Stimulated activated memory B cell treated with anti-CD40 and anti-IgM and Interleukin-4, amounts not matched to agents 10 μg/mL and 1 μg/mL and 100 μg/mL, for 72 hours (primary cell): ENCODE measurements around the gene SSNA1.

Experiments used
- ATAC-seq: fragments of 150-1000 bp; cut with Tn5 transposase; 2 replicates; pipeline ENCODE4 v1.10.0; 2021
- H3K27ac Mint-ChIP-seq: one replicate; pipeline ENCODE4 v1.8.0; 2022; ENCODE audit warnings: mild to moderate bottlenecking, mixed read lengths
- H3K27me3 Mint-ChIP-seq: one replicate; pipeline ENCODE4 v1.8.0; 2022; ENCODE audit warnings: mixed read lengths
- H3K36me3 Mint-ChIP-seq: one replicate; pipeline ENCODE4 v1.8.0; 2022; ENCODE audit warnings: mixed read lengths
- H3K4me1 Mint-ChIP-seq: one replicate; pipeline ENCODE4 v1.8.0; 2022; ENCODE audit warnings: mixed read lengths
- H3K4me3 Mint-ChIP-seq: one replicate; pipeline ENCODE4 v1.8.0; 2022; ENCODE audit warnings: mild to moderate bottlenecking, moderate library complexity, mixed read lengths
- H3K9me3 Mint-ChIP-seq: one replicate; pipeline ENCODE4 v1.8.0; 2022; ENCODE audit warnings: mixed read lengths

The SSNA1 gene

DNA sequence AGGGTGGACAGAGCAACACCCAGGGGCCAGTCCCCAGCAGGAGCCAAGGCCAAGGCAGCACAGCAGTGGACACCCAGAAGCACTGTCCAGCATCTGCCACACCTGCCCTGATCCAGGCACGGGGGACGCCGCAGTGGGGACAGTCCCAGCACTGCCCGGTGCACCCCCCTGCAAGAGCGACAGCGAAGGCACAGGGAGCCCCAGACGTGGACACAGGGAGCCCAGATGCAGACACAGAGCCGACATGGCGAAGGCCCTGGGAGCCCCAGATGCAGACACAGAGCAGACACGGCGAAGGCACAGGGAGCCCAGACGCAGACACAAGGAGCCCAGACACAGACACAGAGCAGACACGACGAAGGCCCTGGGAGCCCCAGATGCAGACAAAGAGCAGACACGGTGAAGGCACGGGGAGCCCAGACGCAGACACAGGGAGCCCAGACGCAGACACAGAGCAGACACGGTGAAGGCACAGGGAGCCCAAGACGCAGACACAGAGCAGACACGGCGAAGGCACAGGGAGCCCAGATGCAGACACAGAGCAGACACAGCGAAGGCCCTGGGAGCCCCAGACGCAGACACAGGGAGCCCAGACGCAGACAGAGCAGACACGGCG lies 4.4 kb upstream of the SSNA1 start:
- Mint-ChIP-seq H3K36me3 (peaks cover 45% of the 10 kb centered on the region), H3K9me3 (no peaks in the 10 kb centered on the region), H3K27ac (no peak overlapping the region), H3K4me1 (peaks cover 39% of the 10 kb centered on the region), H3K27me3 (no peaks in the 10 kb centered on the region), H3K4me3 (no peak overlapping the region)
- ATAC-seq: no peak

- Mint-ChIP-seq H3K4me1 (peaks cover 47% of the 10 kb centered on the region), H3K36me3 (peaks cover 35% of the 10 kb centered on the region), H3K27me3 (no peaks in the 10 kb centered on the region), H3K27ac (no peak overlapping the region), H3K4me3 (no peak overlapping the region), H3K9me3 (no peaks in the 10 kb centered on the region)
- no peak for ATAC-seq
These were observed 3.4 kb upstream of the SSNA1 start for GRCh38 chr9:137184881-137185660.

DNA sequence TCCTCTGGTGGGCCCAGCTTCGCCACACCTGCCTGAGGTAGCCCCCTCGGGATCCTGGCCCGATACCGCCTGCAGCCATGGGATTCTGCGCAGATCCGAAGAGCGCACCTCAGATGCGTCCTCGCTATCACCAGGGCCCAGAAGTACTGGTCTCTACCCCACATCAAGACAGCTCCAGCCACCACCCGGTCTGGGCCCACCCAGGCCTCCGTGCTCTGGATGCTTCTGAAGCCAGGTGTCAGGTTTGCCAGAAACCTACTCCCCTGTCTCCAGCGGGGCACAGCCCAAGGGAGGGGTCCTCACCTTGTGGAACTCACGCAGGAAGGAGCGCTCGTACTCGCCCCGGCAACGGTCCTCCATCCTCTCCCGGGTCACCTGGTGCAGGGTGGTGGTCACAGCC lies 2.6 kb upstream of the SSNA1 start:
- Mint-ChIP-seq H3K9me3 (no peaks in the 10 kb centered on the region), H3K27ac (no peak overlapping the region), H3K4me3 (no peak overlapping the region), H3K36me3 (peaks cover 37% of the 10 kb centered on the region), H3K4me1 (peaks cover 52% of the 10 kb centered on the region), H3K27me3 (no peaks in the 10 kb centered on the region)
- no peak for ATAC-seq

- no peak for ATAC-seq
- no peaks in the 10 kb centered on the region for H3K27me3 Mint-ChIP-seq
- H3K9me3 Mint-ChIP-seq: no peaks in the 10 kb centered on the region
- H3K36me3 Mint-ChIP-seq: peaks cover 42% of the 10 kb centered on the region
- peaks cover 56% of the 10 kb centered on the region for H3K4me1 Mint-ChIP-seq
- no peak overlapping the region for H3K27ac Mint-ChIP-seq
- peak overlapping the region; percentile 95 for H3K4me3 Mint-ChIP-seq
These were observed 2.1 kb upstream of the SSNA1 start for GRCh38 chr9:137186385-137186784.

DNA sequence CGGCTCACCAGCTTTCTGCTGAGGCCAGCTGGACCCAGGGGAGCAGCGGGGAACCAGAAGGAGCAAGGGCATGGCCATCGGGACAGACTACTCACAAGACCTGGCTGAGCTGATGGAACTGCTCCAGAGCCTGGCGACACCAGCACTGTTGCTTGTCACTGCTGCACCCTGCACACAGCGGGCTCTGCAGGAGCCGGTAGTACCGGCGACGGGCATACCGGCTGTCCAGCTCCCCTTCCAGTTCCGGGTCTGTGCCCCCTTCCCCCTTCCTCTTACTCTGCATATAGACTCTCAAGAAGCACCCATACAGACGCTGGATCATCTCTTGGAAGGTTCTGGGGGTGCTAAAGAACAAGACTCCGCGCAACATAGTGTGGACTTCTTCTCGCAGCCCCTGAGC lies 1.1 kb upstream of the SSNA1 start:
- peak overlapping the region; percentile 95 for H3K4me3 Mint-ChIP-seq

GRCh38 chr9:137188086-137188489 lies 388 bp upstream of the SSNA1 start:
- H3K27me3 Mint-ChIP-seq: no peaks in the 10 kb centered on the region
- ATAC-seq: no peak
- H3K4me1 Mint-ChIP-seq: peaks cover 56% of the 10 kb centered on the region
- H3K27ac Mint-ChIP-seq: peak overlapping the region; percentile 87
- H3K9me3 Mint-ChIP-seq: no peaks in the 10 kb centered on the region
- H3K36me3 Mint-ChIP-seq: peaks cover 29% of the 10 kb centered on the region
- peak overlapping the region; percentile 95 for H3K4me3 Mint-ChIP-seq

More for the DNA sequence above, 1.1 kb upstream of the SSNA1 start:
- Mint-ChIP-seq H3K27ac (peak overlapping the region; percentile 87), H3K36me3 (peaks cover 36% of the 10 kb centered on the region), H3K9me3 (no peaks in the 10 kb centered on the region), H3K4me1 (peaks cover 56% of the 10 kb centered on the region), H3K27me3 (no peaks in the 10 kb centered on the region)
- no peak for ATAC-seq

DNA sequence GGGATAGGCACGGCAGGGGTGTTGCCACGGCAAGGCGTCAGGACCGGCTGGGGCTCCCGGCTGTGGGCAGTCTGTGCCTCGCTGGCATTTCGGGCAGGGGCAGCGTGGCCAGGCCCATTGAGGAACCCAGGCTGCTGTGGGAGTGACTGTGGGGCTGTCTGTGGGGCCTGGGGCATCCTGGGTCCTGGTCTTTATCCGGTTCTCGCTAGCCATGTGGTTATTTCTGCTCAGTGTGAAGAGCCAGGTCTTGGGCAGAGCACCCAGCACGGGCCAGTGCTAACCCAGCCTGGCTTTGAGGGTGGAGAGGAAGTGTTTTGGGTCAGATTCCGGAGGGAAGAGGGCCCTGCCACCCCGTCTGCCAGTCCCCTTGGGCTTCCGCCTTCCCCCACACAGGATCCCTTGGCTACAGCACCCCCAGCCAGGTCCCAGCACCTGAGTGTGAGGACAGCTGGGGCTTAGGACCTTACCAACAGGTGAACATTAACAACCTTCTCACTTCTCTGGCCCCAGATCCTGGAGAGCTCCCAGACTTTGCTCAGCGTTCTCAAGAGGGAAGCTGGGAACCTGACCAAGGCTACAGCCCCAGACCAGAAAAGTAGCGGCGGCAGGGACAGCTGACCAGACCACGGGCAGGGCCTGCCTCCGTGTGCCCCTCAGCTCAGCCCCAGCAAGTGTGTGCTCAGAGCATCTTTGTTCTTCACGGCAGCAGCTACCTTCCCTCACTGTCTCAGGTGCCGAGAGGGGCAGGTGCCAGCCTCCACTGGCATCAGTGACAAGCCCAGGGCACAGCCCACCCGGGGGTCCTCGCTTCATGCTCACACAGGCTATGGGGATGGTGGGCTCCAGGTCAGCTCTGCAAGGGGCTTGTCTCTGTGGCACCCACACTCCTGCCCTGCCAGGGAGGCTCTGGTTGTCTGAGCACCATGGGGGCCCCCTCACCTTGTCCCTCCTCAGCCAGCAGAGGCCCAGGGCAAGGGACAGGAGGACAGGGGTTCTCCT lies 1.1 kb downstream of the SSNA1 start:
- no peak for ATAC-seq
- no peaks in the 10 kb centered on the region for H3K27me3 Mint-ChIP-seq
- peaks cover 14% of the 10 kb centered on the region for H3K36me3 Mint-ChIP-seq
- H3K4me1 Mint-ChIP-seq: peaks cover 48% of the 10 kb centered on the region
- H3K4me3 Mint-ChIP-seq: peak overlapping the region; percentile 95
- H3K27ac Mint-ChIP-seq: peak overlapping the region; percentile 87
- no peaks in the 10 kb centered on the region for H3K9me3 Mint-ChIP-seq

DNA sequence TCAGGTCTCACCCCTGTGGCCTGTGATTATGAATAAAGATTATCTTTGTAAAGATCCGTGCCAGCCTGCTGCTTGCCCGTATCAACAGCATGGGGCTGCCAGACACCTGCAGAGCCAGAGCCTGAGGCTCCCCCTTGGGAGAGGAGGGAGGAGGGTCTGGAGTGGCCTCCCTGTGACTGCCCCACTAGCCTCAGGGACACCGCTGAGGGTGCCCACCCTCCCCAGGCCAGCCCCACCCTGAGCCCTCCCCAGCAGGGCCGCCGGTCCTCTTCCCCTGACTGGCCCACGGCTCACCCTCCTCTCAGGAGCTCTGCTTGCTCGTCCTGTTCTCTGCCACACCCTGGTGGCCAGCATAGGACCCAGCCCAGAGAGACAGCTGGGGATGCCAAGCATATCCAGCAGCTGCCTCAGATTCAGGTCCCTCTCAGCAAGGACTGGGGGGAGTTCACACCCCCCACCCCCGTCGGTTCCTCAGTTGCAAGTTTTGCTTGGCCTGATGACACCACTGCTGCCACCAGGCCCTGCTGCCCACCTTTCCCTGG lies 1.9 kb downstream of the SSNA1 start:
- peak overlapping the region; percentile 75 for H3K27ac Mint-ChIP-seq
- no peaks in the 10 kb centered on the region for H3K27me3 Mint-ChIP-seq

GRCh38 chr9:137191245-137191644 lies 2.8 kb downstream of the SSNA1 start:
- Mint-ChIP-seq H3K9me3 (no peaks in the 10 kb centered on the region), H3K27me3 (no peaks in the 10 kb centered on the region), H3K27ac (peak overlapping the region; percentile 75), H3K4me3 (peak overlapping the region; percentile 56), H3K36me3 (peaks cover 11% of the 10 kb centered on the region), H3K4me1 (peaks cover 36% of the 10 kb centered on the region)
- no peak for ATAC-seq

More for the DNA sequence above, 1.9 kb downstream of the SSNA1 start:
- no peaks in the 10 kb centered on the region for H3K9me3 Mint-ChIP-seq
- H3K4me3 Mint-ChIP-seq: peak overlapping the region; percentile 95
- ATAC-seq: no peak
- H3K36me3 Mint-ChIP-seq: peaks cover 11% of the 10 kb centered on the region
- H3K4me1 Mint-ChIP-seq: peaks cover 43% of the 10 kb centered on the region

GRCh38 chr9:137191691-137192447 lies 3.4 kb downstream of the SSNA1 start:
- H3K4me3 Mint-ChIP-seq: no peak overlapping the region
- no peak for ATAC-seq
- H3K27me3 Mint-ChIP-seq: no peaks in the 10 kb centered on the region
- H3K36me3 Mint-ChIP-seq: peaks cover 11% of the 10 kb centered on the region
- no peaks in the 10 kb centered on the region for H3K9me3 Mint-ChIP-seq
- peaks cover 32% of the 10 kb centered on the region for H3K4me1 Mint-ChIP-seq
- peak overlapping the region; percentile 75 for H3K27ac Mint-ChIP-seq

DNA sequence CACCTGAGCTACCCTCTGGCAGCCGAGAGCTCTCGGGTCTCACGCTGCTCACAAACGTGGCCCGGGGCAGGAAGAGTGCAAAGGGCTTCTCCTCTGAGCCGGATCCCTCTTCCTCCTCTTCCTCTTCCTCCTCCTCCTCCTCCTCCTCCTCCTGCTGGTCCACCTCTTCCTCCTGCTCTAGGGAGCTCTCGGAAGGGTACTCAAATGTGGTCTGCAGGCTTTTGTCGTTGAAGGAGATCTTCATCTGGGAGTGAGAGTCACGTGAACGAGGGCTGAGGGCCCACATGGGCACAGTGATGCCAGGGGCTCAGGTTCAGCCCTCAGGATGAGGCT lies 3.9 kb downstream of the SSNA1 start:
- Mint-ChIP-seq H3K27ac (no peak overlapping the region), H3K4me3 (no peak overlapping the region), H3K4me1 (peaks cover 32% of the 10 kb centered on the region), H3K27me3 (no peaks in the 10 kb centered on the region), H3K9me3 (no peaks in the 10 kb centered on the region), H3K36me3 (peaks cover 11% of the 10 kb centered on the region)
- no peak for ATAC-seq

DNA sequence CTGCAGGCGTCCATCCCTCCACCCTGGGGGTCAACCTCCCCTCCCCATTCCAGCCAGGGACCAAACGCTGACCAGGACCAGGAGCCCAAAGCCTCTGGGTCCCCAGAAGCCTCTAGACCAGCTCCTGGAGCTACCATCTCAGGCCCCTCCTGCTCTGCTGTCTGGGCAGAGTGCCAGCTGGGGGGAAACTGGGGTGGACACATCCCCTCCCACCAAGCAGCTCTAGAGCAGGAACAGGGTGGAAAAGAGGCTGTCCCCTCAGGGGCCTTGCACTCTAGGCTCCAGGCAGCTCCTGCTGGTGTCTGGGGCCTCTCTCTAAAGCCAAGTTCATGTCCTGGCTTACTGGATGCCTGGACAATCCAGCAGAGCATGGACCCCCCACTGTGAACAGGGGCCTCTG lies 4.4 kb downstream of the SSNA1 start:
- no peaks in the 10 kb centered on the region for H3K27me3 Mint-ChIP-seq
- no peak overlapping the region for H3K4me3 Mint-ChIP-seq
- H3K4me1 Mint-ChIP-seq: peaks cover 29% of the 10 kb centered on the region
- no peak overlapping the region for H3K27ac Mint-ChIP-seq
- no peaks in the 10 kb centered on the region for H3K9me3 Mint-ChIP-seq
- ATAC-seq: no peak
- peaks cover 11% of the 10 kb centered on the region for H3K36me3 Mint-ChIP-seq

DNA sequence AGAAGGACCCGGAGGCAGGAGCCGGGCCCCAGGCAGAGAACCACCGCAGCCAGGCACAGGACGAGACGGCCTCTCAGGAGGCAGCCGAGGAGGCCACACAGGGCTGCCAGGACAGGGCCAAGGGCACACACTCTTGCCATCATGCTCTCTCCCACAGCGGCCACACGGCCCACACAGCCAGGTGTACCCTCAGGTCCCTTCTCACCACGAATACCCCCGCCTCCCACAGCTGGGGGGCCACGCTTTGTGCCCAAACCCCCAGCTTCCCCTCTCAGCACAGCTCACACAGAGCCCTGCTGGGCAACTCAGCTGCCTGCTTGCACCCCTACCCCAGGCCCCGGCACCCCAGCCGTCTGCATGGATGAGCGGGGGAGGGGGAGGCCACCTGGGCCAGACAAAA lies 5.3 kb downstream of the SSNA1 start:
- H3K36me3 Mint-ChIP-seq: peaks cover 11% of the 10 kb centered on the region
- no peak overlapping the region for H3K4me3 Mint-ChIP-seq
- no peaks in the 10 kb centered on the region for H3K27me3 Mint-ChIP-seq
- no peaks in the 10 kb centered on the region for H3K9me3 Mint-ChIP-seq
- no peak for ATAC-seq
- peaks cover 30% of the 10 kb centered on the region for H3K4me1 Mint-ChIP-seq
- no peak overlapping the region for H3K27ac Mint-ChIP-seq

DNA sequence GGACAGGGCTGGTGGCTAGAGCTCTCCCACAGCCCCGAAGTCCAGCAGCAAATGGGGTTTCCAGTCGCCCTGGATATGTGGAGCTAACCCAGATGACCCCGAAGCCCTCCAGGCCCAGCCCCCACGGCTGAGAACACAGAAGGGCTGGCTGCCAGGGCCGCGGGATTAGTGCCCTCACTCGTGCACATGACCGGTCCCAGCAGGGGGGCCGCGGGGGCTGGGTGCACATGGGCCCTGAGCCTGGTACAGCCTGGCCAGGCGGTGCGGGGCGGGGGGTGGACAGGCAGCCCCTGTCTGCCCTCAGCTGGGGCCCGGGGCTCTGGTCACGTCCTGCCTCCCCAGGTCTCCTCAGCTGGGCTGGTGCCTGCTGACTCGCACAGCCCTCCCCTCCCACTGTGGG lies 5.9 kb downstream of the SSNA1 start:
- Mint-ChIP-seq H3K27me3 (no peaks in the 10 kb centered on the region), H3K27ac (no peak overlapping the region), H3K9me3 (no peaks in the 10 kb centered on the region), H3K36me3 (peaks cover 11% of the 10 kb centered on the region), H3K4me1 (peaks cover 31% of the 10 kb centered on the region), H3K4me3 (no peak overlapping the region)
- no peak for ATAC-seq
